ENCODE results near the gene GCN1. TPM values are rescaled to one million over a fixed set of nuclear protein-coding genes. Genes with fewer than 3 reads are reported as not detected.
"Not testable (repeated sequence)": the region's sequence is repeated elsewhere in the genome, so short reads cannot be mapped to it uniquely, and the experiment has no call there.

Gene GCN1
- total RNA-seq, 1 donor from 2014 or later, result 36.0 TPM

DNA sequence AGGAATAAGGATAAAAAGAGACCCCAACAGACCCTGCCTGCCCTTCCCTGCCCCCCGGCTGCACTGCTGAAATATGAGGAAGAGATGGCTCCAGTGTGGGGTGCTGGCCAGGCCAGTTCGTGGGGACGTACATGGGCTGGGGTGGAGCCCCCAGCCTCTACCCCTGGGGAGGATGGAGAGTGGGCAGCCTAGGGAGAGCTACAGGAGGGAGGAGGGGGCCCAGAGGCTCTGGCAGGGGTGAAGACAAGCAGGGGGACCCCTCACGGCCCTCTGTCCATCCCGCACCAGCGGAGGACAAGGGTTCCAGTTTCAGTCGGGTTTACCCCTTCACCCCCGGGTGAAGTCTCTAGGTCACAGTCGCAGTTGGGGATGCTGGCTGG is 17.4 kb upstream of the GCN1 start:
- Histone ChIP-seq H3K4me3 (no peak overlapping the region), H3K4me1 (no peaks in the 10 kb centered on the region), H3K36me3 (peaks cover 76% of the 10 kb centered on the region), H3K9me3 (replicated peaks) (no peaks in the 10 kb centered on the region), H3K27me3 (ENCODE audit: low read depth) (no peaks in the 10 kb centered on the region), H3K27ac (replicated peaks) (no peak overlapping the region)
- no peak for DNase-seq
- intact Hi-C loops (cut with micrococcal nuclease), result no loop called here
- TF ChIP-seq, protein P1, sequence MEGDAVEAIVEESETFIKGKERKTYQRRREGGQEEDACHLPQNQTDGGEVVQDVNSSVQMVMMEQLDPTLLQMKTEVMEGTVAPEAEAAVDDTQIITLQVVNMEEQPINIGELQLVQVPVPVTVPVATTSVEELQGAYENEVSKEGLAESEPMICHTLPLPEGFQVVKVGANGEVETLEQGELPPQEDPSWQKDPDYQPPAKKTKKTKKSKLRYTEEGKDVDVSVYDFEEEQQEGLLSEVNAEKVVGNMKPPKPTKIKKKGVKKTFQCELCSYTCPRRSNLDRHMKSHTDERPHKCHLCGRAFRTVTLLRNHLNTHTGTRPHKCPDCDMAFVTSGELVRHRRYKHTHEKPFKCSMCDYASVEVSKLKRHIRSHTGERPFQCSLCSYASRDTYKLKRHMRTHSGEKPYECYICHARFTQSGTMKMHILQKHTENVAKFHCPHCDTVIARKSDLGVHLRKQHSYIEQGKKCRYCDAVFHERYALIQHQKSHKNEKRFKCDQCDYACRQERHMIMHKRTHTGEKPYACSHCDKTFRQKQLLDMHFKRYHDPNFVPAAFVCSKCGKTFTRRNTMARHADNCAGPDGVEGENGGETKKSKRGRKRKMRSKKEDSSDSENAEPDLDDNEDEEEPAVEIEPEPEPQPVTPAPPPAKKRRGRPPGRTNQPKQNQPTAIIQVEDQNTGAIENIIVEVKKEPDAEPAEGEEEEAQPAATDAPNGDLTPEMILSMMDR (IDR thresholded peaks at IDR 0.05; ENCODE audit: borderline replicate concordance), result no peak

DNA sequence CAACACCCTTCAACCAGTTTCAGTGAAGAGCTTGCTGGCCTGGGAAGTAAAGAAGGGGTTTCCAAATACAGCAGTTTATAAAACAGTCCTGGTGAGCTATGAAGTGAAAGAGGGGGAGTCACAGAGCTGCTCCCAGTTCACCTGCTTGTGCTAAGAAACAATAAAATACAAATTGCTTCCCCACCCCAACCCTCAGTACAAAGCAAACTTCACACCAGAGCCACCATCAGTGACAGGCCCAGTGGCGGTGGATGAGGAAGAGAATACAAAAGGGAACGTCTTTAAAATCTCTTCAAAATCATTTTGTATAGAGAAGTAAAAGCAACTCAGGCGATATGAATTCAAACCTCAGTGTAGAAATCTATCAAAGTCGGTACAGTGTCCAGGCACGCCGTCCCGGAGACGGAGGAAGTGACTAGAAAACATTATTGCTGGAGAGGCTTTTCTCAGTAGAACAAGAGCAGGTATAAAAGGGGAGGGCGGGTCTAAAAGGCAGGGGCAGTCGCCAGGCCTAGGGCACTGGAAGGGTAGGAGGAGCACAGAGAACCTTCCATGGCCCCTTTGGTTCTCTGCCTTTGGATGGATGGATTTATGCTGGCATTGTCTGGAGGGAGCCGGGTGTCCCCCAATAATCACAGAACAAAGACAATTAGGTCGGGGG is 16.9 kb upstream of the GCN1 start:
- no peaks in the 10 kb centered on the region for H3K27me3 ChIP-seq (ENCODE audit: low read depth)
- no peak overlapping the region for H3K27ac ChIP-seq (replicated peaks)
- H3K4me1 ChIP-seq, result no peaks in the 10 kb centered on the region
- no peak for DNase-seq
- intact Hi-C loops (cut with micrococcal nuclease), result no loop called here
- H3K9me3 ChIP-seq (replicated peaks), result no peaks in the 10 kb centered on the region
- peaks cover 76% of the 10 kb centered on the region for H3K36me3 ChIP-seq
- no peak overlapping the region for H3K4me3 ChIP-seq
- TF ChIP-seq, protein P1 (IDR thresholded peaks at IDR 0.05; ENCODE audit: borderline replicate concordance), result no peak

DNA sequence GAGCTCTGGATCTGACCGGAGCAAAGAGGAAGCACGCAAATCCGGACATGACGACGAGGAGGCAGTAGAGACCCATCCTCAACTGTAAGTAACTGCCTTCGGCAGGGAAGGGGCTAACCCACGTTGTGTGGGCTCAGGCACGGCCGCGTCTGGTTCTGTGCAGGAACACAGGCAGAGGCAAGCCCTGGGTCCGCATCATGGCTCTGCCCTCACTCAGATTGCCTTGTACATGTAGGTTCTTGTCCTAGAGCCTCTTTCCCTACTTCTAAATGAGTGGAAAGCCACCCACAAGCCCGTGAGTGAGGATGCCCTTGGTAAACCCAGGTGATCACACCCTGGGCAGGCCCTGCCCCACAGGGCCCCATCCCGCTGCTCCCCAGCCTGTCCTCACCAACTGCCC is 15.3 kb upstream of the GCN1 start:
- no peak overlapping the region for H3K27ac ChIP-seq (replicated peaks)
- no peaks in the 10 kb centered on the region for H3K4me1 ChIP-seq
- intact Hi-C loops (cut with micrococcal nuclease), result no loop called here
- peaks cover 63% of the 10 kb centered on the region for H3K36me3 ChIP-seq
- H3K4me3 ChIP-seq, result no peak overlapping the region
- no peaks in the 10 kb centered on the region for H3K9me3 ChIP-seq (replicated peaks)
- no peaks in the 10 kb centered on the region for H3K27me3 ChIP-seq (ENCODE audit: low read depth)
- no peak for DNase-seq
- TF ChIP-seq, protein P1 (IDR thresholded peaks at IDR 0.05; ENCODE audit: borderline replicate concordance), result no peak

DNA sequence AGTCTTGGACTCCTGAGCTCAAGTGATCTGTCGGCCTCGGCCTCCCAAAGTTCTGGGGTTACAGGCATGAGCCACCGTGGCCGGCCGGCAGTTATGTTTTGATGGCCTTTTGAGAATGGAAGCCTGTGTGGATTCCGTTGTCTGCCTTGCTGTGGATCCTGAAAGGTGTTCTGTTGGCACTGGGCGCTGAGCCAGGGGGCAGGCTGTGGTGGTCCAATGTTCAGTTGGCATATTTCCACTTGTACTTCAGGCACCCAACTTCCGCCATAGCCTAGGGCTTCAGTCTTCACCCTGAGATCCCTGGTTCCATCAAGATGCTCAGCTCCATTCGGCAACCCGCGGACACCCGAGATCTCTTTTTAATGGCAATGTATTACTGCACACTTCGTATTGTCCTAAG is 12.7 kb upstream of the GCN1 start:
- Histone ChIP-seq H3K27me3 (ENCODE audit: low read depth) (no peaks in the 10 kb centered on the region), H3K4me3 (no peak overlapping the region), H3K27ac (replicated peaks) (no peak overlapping the region), H3K9me3 (replicated peaks) (no peaks in the 10 kb centered on the region), H3K36me3 (peaks cover 36% of the 10 kb centered on the region), H3K4me1 (peaks cover under 1% of the 10 kb centered on the region)
- intact Hi-C loops (cut with micrococcal nuclease), result no loop called here
- TF ChIP-seq, protein P1 (IDR thresholded peaks at IDR 0.05; ENCODE audit: borderline replicate concordance), result no peak
- DNase-seq, result no peak

DNA sequence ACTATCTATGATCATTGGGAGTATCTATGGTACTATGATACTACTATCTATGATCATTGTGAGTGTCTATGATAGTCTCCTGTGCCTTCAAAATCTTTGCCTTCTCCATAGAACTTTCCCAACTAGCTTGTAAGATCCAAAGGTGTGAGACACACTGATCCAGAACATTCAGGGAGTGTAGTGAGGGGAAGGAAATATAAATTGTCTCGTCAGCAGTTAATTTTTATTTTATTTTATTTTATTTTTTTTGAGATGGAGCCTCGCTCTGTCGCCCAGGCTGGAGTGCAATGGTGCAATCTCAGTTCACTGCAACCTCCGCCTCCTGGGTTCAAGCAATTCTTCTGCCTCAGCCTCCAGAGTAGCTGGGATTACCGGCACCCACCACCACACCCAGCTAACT is 12.3 kb upstream of the GCN1 start:
- intact Hi-C loops (cut with micrococcal nuclease); DNase-seq; H3K27ac ChIP-seq (replicated peaks); H3K4me1 ChIP-seq; H3K27me3 ChIP-seq (ENCODE audit: low read depth); H3K9me3 ChIP-seq (replicated peaks); H3K4me3 ChIP-seq: not testable (repeated sequence)
- H3K36me3 ChIP-seq, result peaks cover 32% of the 10 kb centered on the region

DNA sequence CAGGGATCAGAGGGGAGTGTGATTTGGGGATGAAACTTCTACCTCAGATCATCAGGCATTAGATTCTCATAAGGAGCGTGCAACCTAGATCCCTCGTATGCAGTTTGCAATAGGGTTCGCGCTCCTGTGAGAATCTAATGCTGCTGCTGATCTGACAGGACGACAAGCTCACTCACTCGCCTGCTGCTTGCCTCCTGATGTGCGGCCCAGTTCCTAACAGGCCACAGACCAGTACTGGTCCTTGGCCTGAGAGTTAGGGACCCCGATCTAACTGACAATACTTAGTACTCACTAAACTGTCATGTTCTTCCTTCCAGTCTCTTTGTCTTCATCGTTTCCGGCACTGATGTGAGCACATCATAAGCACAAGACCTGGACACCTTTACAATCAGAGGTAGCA is 11.7 kb upstream of the GCN1 start:
- H3K36me3 ChIP-seq, result peaks cover 26% of the 10 kb centered on the region
- H3K27me3 ChIP-seq (ENCODE audit: low read depth), result no peaks in the 10 kb centered on the region
- DNase-seq, result no peak
- no peaks in the 10 kb centered on the region for H3K9me3 ChIP-seq (replicated peaks)
- TF ChIP-seq, protein P1 (IDR thresholded peaks at IDR 0.05; ENCODE audit: borderline replicate concordance), result no peak
- intact Hi-C loops (cut with micrococcal nuclease), result no loop called here
- peaks cover 10% of the 10 kb centered on the region for H3K4me1 ChIP-seq
- H3K4me3 ChIP-seq, result no peak overlapping the region
- no peak overlapping the region for H3K27ac ChIP-seq (replicated peaks)
